BLaER1 treated with 17β-estradiol and CSF1 and Interleukin-3, amounts not matched to agents 10 nM and 100 nM (cell line): Measurements from ENCODE around the gene PADI6.

Experiments
- H3K27ac ChIP-seq, 11 experiments: shearing (Covaris generic); formaldehyde crosslinking; 2 replicates each; pipeline ENCODE4 v1.8.1; 2022
- H3K27me3 ChIP-seq, 11 experiments: shearing (Covaris generic); formaldehyde crosslinking; 2 replicates each; pipeline ENCODE4 v1.8.1; 2022
- H3K36me3 ChIP-seq, 11 experiments: shearing (Covaris generic); formaldehyde crosslinking; 2 replicates each; pipeline ENCODE4 v1.8.1; 2022
- H3K4me1 ChIP-seq, 10 experiments: shearing (Covaris generic); formaldehyde crosslinking; 2 replicates each; pipeline ENCODE4 v1.8.1; 2022
- H3K4me2 ChIP-seq, 11 experiments: shearing (Covaris generic); formaldehyde crosslinking; 2 replicates each; pipeline ENCODE4 v1.8.1; 2022
- H3K4me3 ChIP-seq, 10 experiments: shearing (Covaris generic); formaldehyde crosslinking; 2 replicates each; pipeline ENCODE4 v1.8.1; 2022
- H3K9ac ChIP-seq, 11 experiments: shearing (Covaris generic); formaldehyde crosslinking; 2 replicates each; pipeline ENCODE4 v1.8.1; 2022
- H3K9me3 ChIP-seq, 11 experiments: shearing (Covaris generic); formaldehyde crosslinking; replicated peaks in 1 of 11; 2 replicates each; pipeline ENCODE4 v1.8.1; 2022
- H4K20me1 ChIP-seq, 11 experiments: shearing (Covaris generic); formaldehyde crosslinking; 2 replicates each; pipeline ENCODE4 v1.8.1; 2022
- Cebpa-rat ChIP-seq, 11 experiments: shearing (Covaris generic); IDR thresholded peaks; 2 replicates each; pipeline ENCODE4 v1.8.1; 2022

PADI6 gene

DNA sequence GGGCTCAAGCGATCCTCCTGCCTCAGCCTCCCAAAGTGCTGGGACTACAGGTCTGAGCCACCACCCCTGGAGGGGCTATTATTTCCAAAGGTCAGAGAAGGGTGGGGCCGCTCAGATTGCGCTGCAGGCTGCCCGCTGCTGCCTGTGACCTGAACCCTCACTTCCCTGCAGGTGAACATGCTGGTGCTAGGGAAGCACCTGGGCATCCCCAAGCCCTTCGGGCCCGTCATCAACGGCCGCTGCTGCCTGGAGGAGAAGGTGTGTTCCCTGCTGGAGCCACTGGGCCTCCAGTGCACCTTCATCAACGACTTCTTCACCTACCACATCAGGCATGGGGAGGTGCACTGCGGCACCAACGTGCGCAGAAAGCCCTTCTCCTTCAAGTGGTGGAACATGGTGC lies 8.6 kb upstream of the PADI6 start:
- TF ChIP-seq Cebpa-rat (IDR thresholded peaks at IDR 0.05) = no peak
- Histone ChIP-seq H4K20me1 (no peaks in the 10 kb centered on the region), H3K4me2 (no peak overlapping the region), H3K36me3 (no peaks in the 10 kb centered on the region), H3K9ac (no peak overlapping the region), H3K9me3 (peaks cover 0 to 10% (median 0%) of the 10 kb centered on the region in 11 experiments; a peak in 5 of 22 replicates), H3K27ac (no peak overlapping the region), H3K4me1 (peaks cover 11 to 30% (median 21%) of the 10 kb centered on the region in 10 experiments), H3K27me3 (no peaks in the 10 kb centered on the region), H3K4me3 (no peak overlapping the region)

DNA sequence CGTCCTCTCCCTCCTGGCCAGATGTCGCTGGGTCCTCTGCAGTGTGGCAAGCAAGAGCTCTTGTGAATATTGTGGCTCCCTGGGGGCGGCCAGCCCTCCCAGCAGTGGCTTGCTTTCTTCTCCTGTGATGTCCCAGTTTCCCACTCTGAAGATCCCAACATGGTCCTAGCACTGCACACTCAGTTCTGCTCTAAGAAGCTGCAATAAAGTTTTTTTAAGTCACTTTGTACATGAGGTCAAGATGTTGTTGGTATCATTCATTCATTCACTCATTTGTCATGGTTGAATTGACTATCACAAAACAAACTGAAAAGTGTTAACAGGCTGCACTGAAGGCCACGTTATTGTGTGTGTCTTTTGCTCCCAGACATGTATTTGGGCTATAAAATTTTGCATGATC lies 8.2 kb upstream of the PADI6 start:
- no peaks in the 10 kb centered on the region for H4K20me1 ChIP-seq
- no peak overlapping the region for H3K4me2 ChIP-seq
- peaks cover 0 to 10% (median 0%) of the 10 kb centered on the region in 11 experiments; a peak in 5 of 22 replicates for H3K9me3 ChIP-seq
- no peak overlapping the region for H3K27ac ChIP-seq
- no peaks in the 10 kb centered on the region for H3K36me3 ChIP-seq
- H3K4me3 ChIP-seq = no peak overlapping the region
- TF ChIP-seq Cebpa-rat (IDR thresholded peaks at IDR 0.05) = no peak
- H3K27me3 ChIP-seq = no peaks in the 10 kb centered on the region
- H3K4me1 ChIP-seq = peaks cover 11 to 28% (median 21%) of the 10 kb centered on the region in 10 experiments
- H3K9ac ChIP-seq = no peak overlapping the region

DNA sequence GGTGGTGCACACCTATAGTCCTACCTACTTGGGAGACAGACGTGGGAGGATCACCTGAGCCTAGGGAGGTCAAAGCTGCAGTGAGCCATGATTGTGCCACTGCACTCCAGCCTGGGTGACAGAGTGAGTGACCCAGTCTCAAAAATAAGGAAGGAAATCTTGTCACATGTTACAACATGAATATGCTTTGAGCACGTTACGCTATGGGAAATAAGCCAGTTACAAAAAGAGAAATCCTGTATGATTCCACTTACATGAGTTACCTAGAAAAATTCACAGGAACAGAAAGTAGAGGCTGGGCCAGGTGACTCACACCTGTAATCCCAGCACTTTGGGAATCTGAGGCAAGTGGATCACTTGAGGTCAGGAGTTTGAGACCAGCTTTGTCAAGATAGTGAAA lies 6.7 kb upstream of the PADI6 start:
- Histone ChIP-seq H4K20me1 (no peaks in the 10 kb centered on the region), H3K27me3 (no peaks in the 10 kb centered on the region), H3K27ac (peak overlapping the region in 2 of 11 experiments; percentile 14 to 35; a peak in 3 of 22 replicates), H3K4me2 (peak overlapping the region in 10 of 11 experiments; percentile 23 to 79 (median 52); a peak in 16 of 22 replicates), H3K36me3 (no peaks in the 10 kb centered on the region), H3K9me3 (peaks cover 0 to 10% (median 0%) of the 10 kb centered on the region in 11 experiments; a peak in 5 of 22 replicates), H3K9ac (no peak overlapping the region), H3K4me1 (peaks cover 13 to 27% (median 21%) of the 10 kb centered on the region in 10 experiments; a peak in 19 of 20 replicates), H3K4me3 (no peak overlapping the region)
- no peak for TF ChIP-seq Cebpa-rat (IDR thresholded peaks at IDR 0.05)

- no peak for TF ChIP-seq Cebpa-rat (IDR thresholded peaks at IDR 0.05)
These were observed 2.5 kb upstream of the PADI6 start for GRCh38 chr1:17369466-17369865.

GRCh38 chr1:17370618-17371017 lies 1.4 kb upstream of the PADI6 start:
- Histone ChIP-seq H3K9me3 (no peaks in the 10 kb centered on the region), H3K36me3 (no peaks in the 10 kb centered on the region), H3K4me3 (no peak overlapping the region), H3K27ac (no peak overlapping the region), H4K20me1 (no peaks in the 10 kb centered on the region), H3K4me2 (peak overlapping the region in 3 of 11 experiments; percentile 5 to 50 (median 34); a peak in 6 of 22 replicates), H3K4me1 (peaks cover 4 to 27% (median 16%) of the 10 kb centered on the region in 10 experiments), H3K27me3 (no peaks in the 10 kb centered on the region), H3K9ac (no peak overlapping the region)
- no peak for TF ChIP-seq Cebpa-rat (IDR thresholded peaks at IDR 0.05)

More at GRCh38 chr1:17369466-17369865, 2.5 kb upstream of the PADI6 start:
- H3K36me3 ChIP-seq = no peaks in the 10 kb centered on the region
- H3K9me3 ChIP-seq = peaks cover 0 to 5% (median 0%) of the 10 kb centered on the region in 11 experiments; a peak in 5 of 22 replicates
- H3K4me1 ChIP-seq = peaks cover 13 to 35% (median 25%) of the 10 kb centered on the region in 10 experiments
- H3K4me3 ChIP-seq = no peak overlapping the region
- H3K9ac ChIP-seq = no peak overlapping the region
- no peaks in the 10 kb centered on the region for H3K27me3 ChIP-seq
- no peaks in the 10 kb centered on the region for H4K20me1 ChIP-seq
- peak overlapping the region in 8 of 11 experiments; percentile 2 to 62 (median 48); a peak in 13 of 22 replicates for H3K4me2 ChIP-seq
- H3K27ac ChIP-seq = no peak overlapping the region

DNA sequence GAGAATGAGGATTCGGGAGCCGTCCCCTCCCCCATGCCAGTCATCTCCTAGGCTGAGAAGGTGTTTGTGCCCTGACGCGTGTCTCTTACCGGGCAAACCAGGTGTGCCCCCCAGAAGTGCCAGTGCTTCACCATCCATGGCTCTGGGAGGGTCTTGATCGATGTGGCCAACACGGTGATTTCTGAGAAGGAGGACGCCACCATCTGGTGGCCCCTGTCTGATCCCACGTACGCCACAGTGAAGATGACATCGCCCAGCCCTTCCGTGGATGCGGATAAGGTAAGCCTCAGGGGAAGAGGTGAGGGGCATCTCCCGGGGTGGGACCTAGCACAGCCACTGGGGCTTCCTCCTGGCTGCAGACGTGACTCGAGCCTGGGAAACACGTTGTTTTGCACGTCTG lies 959 bp downstream of the PADI6 start:
- Histone ChIP-seq H3K4me3 (no peak overlapping the region), H4K20me1 (no peaks in the 10 kb centered on the region), H3K4me2 (no peak overlapping the region), H3K27me3 (no peaks in the 10 kb centered on the region), H3K36me3 (no peaks in the 10 kb centered on the region), H3K27ac (no peak overlapping the region), H3K9ac (no peak overlapping the region), H3K9me3 (no peaks in the 10 kb centered on the region), H3K4me1 (peaks cover 0 to 22% (median 15%) of the 10 kb centered on the region in 10 experiments; a peak in 12 of 20 replicates)
- TF ChIP-seq Cebpa-rat (IDR thresholded peaks at IDR 0.05) = no peak

GRCh38 chr1:17375651-17376050 lies 3.7 kb downstream of the PADI6 start:
- no peaks in the 10 kb centered on the region for H3K36me3 ChIP-seq
- no peak overlapping the region for H3K9ac ChIP-seq
- H3K4me3 ChIP-seq = no peak overlapping the region
- no peak overlapping the region for H3K27ac ChIP-seq
- no peaks in the 10 kb centered on the region for H4K20me1 ChIP-seq
- no peak overlapping the region for H3K4me2 ChIP-seq
- no peaks in the 10 kb centered on the region for H3K9me3 ChIP-seq
- no peak for TF ChIP-seq Cebpa-rat (IDR thresholded peaks at IDR 0.05)
- peaks cover 0 to 6% (median 2%) of the 10 kb centered on the region in 10 experiments; a peak in 8 of 20 replicates for H3K4me1 ChIP-seq
- no peaks in the 10 kb centered on the region for H3K27me3 ChIP-seq

DNA sequence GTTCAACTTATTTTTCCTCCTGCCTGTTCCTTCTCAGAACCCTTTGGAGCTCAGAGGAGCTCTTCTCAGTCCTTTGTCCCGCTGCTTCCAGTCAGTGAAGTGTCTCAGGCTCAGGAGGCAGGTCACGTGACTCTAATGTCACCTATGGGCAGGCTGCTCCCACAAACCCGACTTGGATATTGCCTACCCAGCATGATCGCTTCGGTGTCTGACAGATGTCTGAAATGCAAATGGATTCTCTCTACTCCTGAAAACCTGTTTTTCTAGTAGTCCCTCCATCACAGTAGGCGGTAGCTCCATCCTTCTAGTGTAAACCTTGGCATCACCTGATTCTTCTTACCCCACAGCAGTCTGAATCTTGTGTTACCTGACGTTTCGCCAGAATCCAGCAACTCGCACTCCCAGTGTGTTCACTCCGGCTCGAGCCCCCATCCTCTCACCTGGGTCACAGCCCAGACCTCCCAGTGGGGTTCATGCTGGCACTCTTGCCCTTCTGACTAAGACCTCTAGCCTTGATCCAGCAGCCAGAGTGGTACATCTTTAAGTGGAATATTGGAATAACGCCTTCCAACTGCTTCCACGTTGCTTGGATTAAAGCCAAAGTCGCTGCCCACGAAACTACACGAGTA lies 5.4 kb downstream of the PADI6 start:
- H3K27me3 ChIP-seq = no peaks in the 10 kb centered on the region
- no peak overlapping the region for H3K9ac ChIP-seq
- no peak overlapping the region for H3K27ac ChIP-seq
- H4K20me1 ChIP-seq = no peaks in the 10 kb centered on the region
- H3K9me3 ChIP-seq = no peaks in the 10 kb centered on the region
- no peak for TF ChIP-seq Cebpa-rat (IDR thresholded peaks at IDR 0.05)
- no peak overlapping the region for H3K4me3 ChIP-seq
- H3K4me2 ChIP-seq = no peak overlapping the region
- no peaks in the 10 kb centered on the region for H3K36me3 ChIP-seq
- H3K4me1 ChIP-seq = no peaks in the 10 kb centered on the region

GRCh38 chr1:17381161-17381560 lies 9.2 kb downstream of the PADI6 start:
- Histone ChIP-seq H4K20me1 (no peaks in the 10 kb centered on the region), H3K9ac (no peak overlapping the region), H3K27ac (no peak overlapping the region), H3K4me2 (no peak overlapping the region), H3K4me3 (no peak overlapping the region), H3K9me3 (no peaks in the 10 kb centered on the region), H3K27me3 (no peaks in the 10 kb centered on the region), H3K36me3 (no peaks in the 10 kb centered on the region), H3K4me1 (no peaks in the 10 kb centered on the region)
- TF ChIP-seq Cebpa-rat (IDR thresholded peaks at IDR 0.05) = no peak
